ENCODE data around the gene ATP10B.

DNA sequence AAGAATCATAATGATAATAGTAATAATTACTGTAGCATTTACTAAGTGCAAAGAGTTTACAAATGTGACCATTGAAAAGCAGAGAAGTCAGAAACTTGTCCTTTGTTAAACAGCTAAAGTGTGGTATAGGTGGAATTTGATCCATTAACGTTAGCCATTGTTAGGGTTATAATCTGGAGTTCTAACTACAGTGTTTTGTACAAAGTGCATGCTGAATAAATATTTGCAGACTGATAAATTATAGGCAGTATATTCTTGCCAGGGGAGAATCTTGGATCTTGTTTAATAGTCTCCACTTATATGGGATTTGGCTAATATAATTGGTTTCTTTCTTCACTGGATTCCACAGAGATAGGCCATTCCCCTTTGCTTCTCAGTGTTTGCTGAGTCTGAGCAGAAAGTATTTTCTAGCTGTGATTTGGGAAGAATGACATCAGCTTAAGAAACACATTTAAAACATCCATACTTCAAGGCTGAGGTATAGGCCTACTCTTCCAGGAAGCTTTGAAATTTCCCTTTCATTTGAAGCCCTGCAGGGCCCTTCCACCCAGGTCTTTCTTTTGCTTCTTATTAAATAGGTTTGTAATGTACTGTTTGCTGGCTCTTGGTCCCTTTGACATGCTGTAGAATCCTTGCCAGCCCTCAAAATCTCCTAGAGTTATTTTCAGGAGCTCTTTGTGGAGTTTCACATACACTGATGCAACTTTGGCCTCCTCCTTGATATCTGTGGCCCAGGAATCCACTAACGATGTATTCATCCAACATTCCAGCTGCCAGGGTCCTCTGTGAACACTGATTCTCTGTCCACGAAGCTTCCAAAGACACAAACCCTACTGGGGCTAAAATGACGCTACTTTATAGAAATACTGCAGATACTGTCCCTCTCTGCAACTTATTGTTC, 51.4 kb downstream of the ATP10B start:
- no peak for TF ChIP-seq SP1 (IDR thresholded peaks at IDR 0.05)
- no peak for TF ChIP-seq PKNOX1 (IDR thresholded peaks at IDR 0.05)
- no peak for TF ChIP-seq SUZ12 (IDR thresholded peaks at IDR 0.05)
- TF ChIP-seq NFRKB (IDR thresholded peaks at IDR 0.05), result no peak
- TF ChIP-seq FOXM1 (IDR thresholded peaks at IDR 0.05; ENCODE audit: borderline replicate concordance), result no peak
- TF ChIP-seq BHLHE40 (IDR thresholded peaks at IDR 0.05; ENCODE audit: borderline replicate concordance), result no peak
- no peak for TF ChIP-seq HDGF (IDR thresholded peaks at IDR 0.05; ENCODE audit: borderline replicate concordance)
- TF ChIP-seq ZNF384 (IDR thresholded peaks at IDR 0.05), result no peak
- no peak for TF ChIP-seq FOXA1 (IDR thresholded peaks at IDR 0.05)
- no peak for TF ChIP-seq ARNT (IDR thresholded peaks at IDR 0.05)
- no peak for TF ChIP-seq CTBP1 (IDR thresholded peaks at IDR 0.05; ENCODE audit: borderline replicate concordance)
- TF ChIP-seq ELF4 (IDR thresholded peaks at IDR 0.05), result no peak
- TF ChIP-seq TARDBP (IDR thresholded peaks at IDR 0.05), result no peak

Data from HEK293T (cell line).